NCI-H2029 treated with DMSO at 0.1 percent for 48 hours (cell line): Measurements from ENCODE around the gene FAHD2A.
"Not testable (repeated sequence)": the region's sequence is repeated elsewhere in the genome, so short reads cannot be mapped to it uniquely, and the experiment has no call there.

Experiments
- DNase-seq: peaks from one replicate; lab custom pipeline; 2025; lab: John Stamatoyannopoulos, UW

The FAHD2A gene

DNA sequence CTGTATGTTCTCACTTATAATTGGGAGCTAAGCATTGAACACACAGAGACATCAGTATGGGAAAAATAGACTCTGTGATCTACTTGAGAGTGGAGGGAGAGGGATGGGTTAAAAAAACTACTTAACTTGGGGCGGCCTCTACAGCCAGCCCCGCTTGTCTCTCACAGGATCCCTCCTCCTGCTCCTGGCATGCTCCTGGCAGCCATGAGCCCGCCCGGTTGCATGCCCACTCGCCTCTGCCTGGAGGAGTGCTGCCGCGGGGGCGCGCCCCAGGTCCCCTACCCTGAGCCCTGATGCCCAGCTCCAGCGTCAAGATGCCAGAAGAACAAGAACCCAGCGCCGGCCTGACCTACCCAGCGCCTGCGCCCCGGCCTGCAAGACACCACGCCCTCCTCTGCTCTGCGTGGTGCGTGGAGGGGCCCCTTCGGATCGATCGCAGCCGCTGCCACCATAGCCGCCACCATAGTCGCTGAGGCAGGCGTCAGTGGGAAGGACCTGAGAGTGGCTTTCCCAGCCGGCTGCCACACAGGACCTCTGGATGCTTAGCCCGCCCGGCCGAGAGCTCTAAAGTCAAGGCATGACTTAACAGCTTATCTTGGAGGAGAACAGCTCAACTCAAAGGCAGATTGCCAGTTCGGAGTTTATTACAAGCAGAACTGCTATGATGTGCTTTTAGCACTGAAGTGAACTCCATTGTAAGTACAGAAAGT, 32.8 kb downstream of the FAHD2A start:
- DNase-seq, result not testable (repeated sequence)

DNA sequence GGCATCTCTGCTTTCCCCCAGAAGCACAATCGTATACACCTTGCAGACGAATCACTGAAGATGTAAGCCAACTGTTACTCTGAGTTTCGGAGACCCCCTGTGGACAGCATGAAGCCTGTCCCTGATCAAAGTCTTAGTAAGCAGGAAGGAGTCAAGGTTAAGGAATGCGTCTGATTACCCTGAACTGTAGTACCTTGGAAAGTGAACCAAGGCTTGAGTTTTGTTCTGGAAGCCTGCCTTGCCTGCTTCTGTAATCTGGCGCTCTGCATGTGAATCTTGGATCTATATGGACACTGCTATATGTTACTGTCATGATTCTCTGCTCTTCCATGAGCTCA, 33.3 kb downstream of the FAHD2A start:
- DNase-seq, result not testable (repeated sequence)

GRCh38 chr2:95442474-95443099, 40.1 kb downstream of the FAHD2A start:
- not testable (repeated sequence) for DNase-seq

- DNase-seq, result not testable (repeated sequence)
Measured at GRCh38 chr2:95445317-95445716, 42.8 kb downstream of the FAHD2A start.

- not testable (repeated sequence) for DNase-seq
Measured at GRCh38 chr2:95463292-95463691, 60.8 kb downstream of the FAHD2A start.
